ENCODE results near the gene SRGAP3.

GRCh38 chr3:9115336-9115735 is 134.1 kb downstream of the SRGAP3 start:
- TF ChIP-seq POLR2A (IDR thresholded peaks at IDR 0.05; ENCODE audit: low read depth, low read length) = no peak
- no peak for TF ChIP-seq TAF1 (IDR thresholded peaks at IDR 0.05; ENCODE audit: borderline replicate concordance, low read depth, low read length)
- no peak for TF ChIP-seq POLR2AphosphoS5 (IDR thresholded peaks at IDR 0.05; ENCODE audit: low read depth, low read length)
